ENCODE results near the gene SH2D3A. TPM values are rescaled to one million over a fixed set of nuclear protein-coding genes. Genes with fewer than 3 reads are reported as not detected.

SH2D3A gene
- total RNA-seq, 1 experiment from 2014 or later: 43.4 TPM

- BruUV-seq (replicated peaks): no TSS peak
- H3K9me3 ChIP-seq (ENCODE audit: insufficient read depth, low read depth): no peaks in the 10 kb centered on the region
- H3K4me3 ChIP-seq: no peak overlapping the region
- intact Hi-C loops (cut with micrococcal nuclease; ENCODE audit: unreplicated experiment): no loop called here
- TF ChIP-seq EZH2 (IDR thresholded peaks at IDR 0.05; ENCODE audit: low read depth): no peak
- no peak for TF ChIP-seq CTCF (conservative IDR thresholded peaks at IDR 0.05)
- no peaks in the 10 kb centered on the region for H3K9me2 ChIP-seq (ENCODE audit: insufficient read depth)
- H3K27me3 ChIP-seq (ENCODE audit: insufficient read depth, low read depth): no peaks in the 10 kb centered on the region
- ChIA-PET CTCF (no interaction called here), POLR2A (ENCODE audit: unreplicated experiment) (interaction anchor here (0.6 kb wide), 1 partner anchor 29 kb away, joined by 16 read pairs; no protein-coding TSS in a partner anchor)
- H3K4me2 ChIP-seq: no peak overlapping the region
- H3K79me2 ChIP-seq (ENCODE audit: low read depth): no peaks in the 10 kb centered on the region
- H3K36me3 ChIP-seq (ENCODE audit: low read depth): no peaks in the 10 kb centered on the region
- no peak overlapping the region for H3K27ac ChIP-seq
- H3K4me1 ChIP-seq (replicated peaks; ENCODE audit: insufficient read depth): no peaks in the 10 kb centered on the region
- H2AFZ ChIP-seq: no peak overlapping the region
- no peak for DNase-seq
- H3F3A ChIP-seq (ENCODE audit: insufficient read depth, low read depth): no peaks in the 10 kb centered on the region; the same call in 1 of the 2 replicates
- no peaks in the 10 kb centered on the region for H4K20me1 ChIP-seq (ENCODE audit: insufficient read depth)
These were observed 7.8 kb upstream of the SH2D3A start for GRCh38 chr19:6774821-6775707.

GRCh38 chr19:6773323-6773931, 6.2 kb upstream of the SH2D3A start:
- Histone ChIP-seq H3K9me2 (ENCODE audit: insufficient read depth) (no peaks in the 10 kb centered on the region), H3K36me3 (ENCODE audit: low read depth) (no peaks in the 10 kb centered on the region), H3K4me2 (no peak overlapping the region), H3K27me3 (ENCODE audit: insufficient read depth, low read depth) (no peaks in the 10 kb centered on the region), H3K4me3 (no peak overlapping the region), H4K20me1 (ENCODE audit: insufficient read depth) (no peaks in the 10 kb centered on the region), H2AFZ (no peak overlapping the region), H3K4me1 (replicated peaks; ENCODE audit: insufficient read depth) (no peaks in the 10 kb centered on the region), H3F3A (ENCODE audit: insufficient read depth, low read depth) (peaks cover 7% of the 10 kb centered on the region; the same call in 1 of the 2 replicates), H3K79me2 (ENCODE audit: low read depth) (no peaks in the 10 kb centered on the region), H3K9me3 (ENCODE audit: insufficient read depth, low read depth) (no peaks in the 10 kb centered on the region), H3K27ac (no peak overlapping the region)
- DNase-seq: no peak
- no TSS peak for BruUV-seq (replicated peaks)
- intact Hi-C loops (cut with micrococcal nuclease; ENCODE audit: unreplicated experiment): no loop called here
- POLR2A ChIA-PET (ENCODE audit: unreplicated experiment): interaction anchor here (0.6 kb wide), 1 partner anchor 76 kb away, joined by 9 read pairs; no protein-coding TSS in a partner anchor
- CTCF ChIA-PET: no interaction called here
- TF ChIP-seq CTCF (conservative IDR thresholded peaks at IDR 0.05): no peak

GRCh38 chr19:6772866-6773322, 5.7 kb upstream of the SH2D3A start:
- ChIA-PET CTCF (interaction anchor here (0.7 kb wide), 1 partner anchor 28 kb away, joined by 3 read pairs; no protein-coding TSS in a partner anchor), POLR2A (ENCODE audit: unreplicated experiment) (interaction anchor here (0.6 kb wide), 1 partner anchor 76 kb away, joined by 9 read pairs; no protein-coding TSS in a partner anchor)
- H3K27me3 ChIP-seq (ENCODE audit: insufficient read depth, low read depth): no peaks in the 10 kb centered on the region
- H3K4me1 ChIP-seq (replicated peaks; ENCODE audit: insufficient read depth): no peaks in the 10 kb centered on the region
- no peak overlapping the region for H2AFZ ChIP-seq
- H3K9me2 ChIP-seq (ENCODE audit: insufficient read depth): no peaks in the 10 kb centered on the region
- H3K4me3 ChIP-seq: no peak overlapping the region
- H4K20me1 ChIP-seq (ENCODE audit: insufficient read depth): no peaks in the 10 kb centered on the region
- BruUV-seq (replicated peaks): no TSS peak
- no peak overlapping the region for H3K27ac ChIP-seq
- intact Hi-C loops (cut with micrococcal nuclease; ENCODE audit: unreplicated experiment): no loop called here
- TF ChIP-seq EZH2 (IDR thresholded peaks at IDR 0.05; ENCODE audit: low read depth) (no peak), CTCF (conservative IDR thresholded peaks at IDR 0.05) (no peak)
- H3K9me3 ChIP-seq (ENCODE audit: insufficient read depth, low read depth): no peaks in the 10 kb centered on the region
- no peak for DNase-seq
- H3K36me3 ChIP-seq (ENCODE audit: low read depth): no peaks in the 10 kb centered on the region
- H3K4me2 ChIP-seq: no peak overlapping the region
- H3F3A ChIP-seq (ENCODE audit: insufficient read depth, low read depth): peaks cover 12% of the 10 kb centered on the region; the same call in 1 of the 2 replicates
- H3K79me2 ChIP-seq (ENCODE audit: low read depth): no peaks in the 10 kb centered on the region

Data from PC-9 (cell line).